ENCODE results near the gene CENPU.

CENPU gene

DNA sequence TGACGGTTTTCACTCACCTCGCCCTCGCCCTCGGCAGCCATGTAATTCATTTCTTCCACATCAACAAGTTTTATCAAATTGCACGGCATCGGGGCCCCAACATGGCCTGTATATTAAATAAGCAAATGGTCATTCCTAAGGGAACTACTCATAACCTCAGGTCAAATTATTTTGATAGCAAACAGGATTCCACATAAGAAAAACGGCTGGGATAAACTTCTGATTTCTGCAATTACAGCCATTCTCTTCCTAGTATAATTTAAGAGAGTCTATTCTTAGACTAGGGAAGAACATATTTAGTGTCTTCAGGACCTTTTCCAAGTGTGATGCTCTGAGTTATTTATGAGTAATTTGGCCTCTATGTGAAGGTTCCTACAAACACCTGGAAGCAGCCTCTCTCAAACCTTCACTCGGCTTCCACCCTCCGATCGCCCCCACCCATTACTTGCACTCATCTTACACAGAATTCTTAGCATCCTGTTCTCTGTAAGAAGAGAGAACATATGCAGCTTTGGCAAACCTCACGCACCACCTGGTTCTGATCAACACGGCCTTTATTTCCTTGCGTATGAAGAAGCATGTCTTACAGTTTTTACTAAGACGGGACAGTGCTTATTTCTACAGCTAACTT lies 29.4 kb upstream of the CENPU start:
- POLR2A ChIA-PET, result no interaction called here
- Histone ChIP-seq H3K27ac (ENCODE audit: extremely low read depth, low read depth, low read length) (no peak overlapping the region), H3K4me3 (ENCODE audit: low read depth, low read length) (no peak overlapping the region), H3K4me1 (ENCODE audit: control insufficient read depth, insufficient read depth, low read length) (no peaks in the 10 kb centered on the region), H3K36me3 (ENCODE audit: control insufficient read depth in 2 of 2, insufficient read depth in 1 of 2, low read length in 2 of 2) (peaks cover 0 to 72% of the 10 kb centered on the region in 2 experiments; a peak in 2 of 3 replicates), H3K9me3 (ENCODE audit: control insufficient read depth, insufficient read depth, low read depth, low read length) (no peaks in the 10 kb centered on the region)
- no peak for TF ChIP-seq REPIN1 (tag by site-specific recombination; IDR thresholded peaks at IDR 0.05; ENCODE audit: low read depth)
- TF ChIP-seq ZNF341 (tag by site-specific recombination; IDR thresholded peaks at IDR 0.05; ENCODE audit: low read depth), result no peak
- no peak for TF ChIP-seq ZNF555 (tag by site-specific recombination; conservative IDR thresholded peaks at IDR 0.05)
- TF ChIP-seq, protein P1, sequence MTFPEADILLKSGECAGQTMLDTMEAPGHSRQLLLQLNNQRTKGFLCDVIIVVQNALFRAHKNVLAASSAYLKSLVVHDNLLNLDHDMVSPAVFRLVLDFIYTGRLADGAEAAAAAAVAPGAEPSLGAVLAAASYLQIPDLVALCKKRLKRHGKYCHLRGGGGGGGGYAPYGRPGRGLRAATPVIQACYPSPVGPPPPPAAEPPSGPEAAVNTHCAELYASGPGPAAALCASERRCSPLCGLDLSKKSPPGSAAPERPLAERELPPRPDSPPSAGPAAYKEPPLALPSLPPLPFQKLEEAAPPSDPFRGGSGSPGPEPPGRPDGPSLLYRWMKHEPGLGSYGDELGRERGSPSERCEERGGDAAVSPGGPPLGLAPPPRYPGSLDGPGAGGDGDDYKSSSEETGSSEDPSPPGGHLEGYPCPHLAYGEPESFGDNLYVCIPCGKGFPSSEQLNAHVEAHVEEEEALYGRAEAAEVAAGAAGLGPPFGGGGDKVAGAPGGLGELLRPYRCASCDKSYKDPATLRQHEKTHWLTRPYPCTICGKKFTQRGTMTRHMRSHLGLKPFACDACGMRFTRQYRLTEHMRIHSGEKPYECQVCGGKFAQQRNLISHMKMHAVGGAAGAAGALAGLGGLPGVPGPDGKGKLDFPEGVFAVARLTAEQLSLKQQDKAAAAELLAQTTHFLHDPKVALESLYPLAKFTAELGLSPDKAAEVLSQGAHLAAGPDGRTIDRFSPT (tag by site-specific recombination; IDR thresholded peaks at IDR 0.05), result no peak
- CTCF ChIA-PET, result no interaction called here

DNA sequence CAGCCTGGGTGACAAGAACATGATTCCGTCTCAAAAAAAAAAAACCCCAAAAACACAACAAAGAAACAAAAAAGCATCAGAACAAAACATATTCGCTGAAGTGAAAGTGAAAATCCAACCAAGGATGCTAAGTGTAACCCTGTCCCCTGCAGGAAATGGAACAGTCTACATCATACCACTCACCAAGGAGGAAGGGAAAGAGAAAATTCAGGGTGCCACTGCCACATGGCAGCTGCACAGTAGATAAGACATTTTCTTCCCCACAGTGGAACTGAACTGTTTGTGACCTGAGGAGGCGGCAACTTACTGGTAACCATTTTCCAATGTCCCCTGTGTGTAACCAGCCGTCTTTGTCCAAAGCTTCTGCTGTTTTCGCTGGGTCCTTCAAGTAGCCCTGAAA lies 28.2 kb upstream of the CENPU start:
- Histone ChIP-seq H3K4me1 (ENCODE audit: control insufficient read depth, insufficient read depth, low read length) (no peaks in the 10 kb centered on the region), H3K4me3 (ENCODE audit: low read depth, low read length) (no peak overlapping the region), H3K27ac (ENCODE audit: extremely low read depth, low read depth, low read length) (no peak overlapping the region), H3K9me3 (ENCODE audit: control insufficient read depth, insufficient read depth, low read depth, low read length) (no peaks in the 10 kb centered on the region), H3K36me3 (ENCODE audit: control insufficient read depth in 2 of 2, insufficient read depth in 1 of 2, low read length in 2 of 2) (peaks cover 0 to 68% of the 10 kb centered on the region in 2 experiments; a peak in 2 of 3 replicates)
- ChIA-PET POLR2A (no interaction called here), CTCF (no interaction called here)
- TF ChIP-seq SETDB1 (IDR thresholded peaks at IDR 0.05; ENCODE audit: insufficient read length, low read length), result no peak
- TF ChIP-seq, protein P2, sequence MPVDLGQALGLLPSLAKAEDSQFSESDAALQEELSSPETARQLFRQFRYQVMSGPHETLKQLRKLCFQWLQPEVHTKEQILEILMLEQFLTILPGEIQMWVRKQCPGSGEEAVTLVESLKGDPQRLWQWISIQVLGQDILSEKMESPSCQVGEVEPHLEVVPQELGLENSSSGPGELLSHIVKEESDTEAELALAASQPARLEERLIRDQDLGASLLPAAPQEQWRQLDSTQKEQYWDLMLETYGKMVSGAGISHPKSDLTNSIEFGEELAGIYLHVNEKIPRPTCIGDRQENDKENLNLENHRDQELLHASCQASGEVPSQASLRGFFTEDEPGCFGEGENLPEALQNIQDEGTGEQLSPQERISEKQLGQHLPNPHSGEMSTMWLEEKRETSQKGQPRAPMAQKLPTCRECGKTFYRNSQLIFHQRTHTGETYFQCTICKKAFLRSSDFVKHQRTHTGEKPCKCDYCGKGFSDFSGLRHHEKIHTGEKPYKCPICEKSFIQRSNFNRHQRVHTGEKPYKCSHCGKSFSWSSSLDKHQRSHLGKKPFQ (tag by site-specific recombination; IDR thresholded peaks at IDR 0.05), result no peak
- TF ChIP-seq OSR2 (tag by site-specific recombination; IDR thresholded peaks at IDR 0.05), result no peak
- TF ChIP-seq ZNF558 (tag by site-specific recombination; IDR thresholded peaks at IDR 0.05), result no peak
- no peak for TF ChIP-seq ZNF777 (tag by site-specific recombination; IDR thresholded peaks at IDR 0.05; ENCODE audit: borderline replicate concordance)
- no peak for TF ChIP-seq MEIS1 (CRISPR knock-in tag; IDR thresholded peaks at IDR 0.05; ENCODE audit: borderline replicate concordance)
- TF ChIP-seq ZFP69B (tag by site-specific recombination; IDR thresholded peaks at IDR 0.05), result no peak
- no peak for TF ChIP-seq ZNF366 (tag by site-specific recombination; conservative IDR thresholded peaks at IDR 0.05)
- no peak for TF ChIP-seq ZFP41 (tag by site-specific recombination; IDR thresholded peaks at IDR 0.05; ENCODE audit: borderline replicate concordance)
- TF ChIP-seq ZNF157 (tag by site-specific recombination; IDR thresholded peaks at IDR 0.05), result no peak
- TF ChIP-seq KLF8 (tag by site-specific recombination; IDR thresholded peaks at IDR 0.05), result no peak
- TF ChIP-seq, protein P3, sequence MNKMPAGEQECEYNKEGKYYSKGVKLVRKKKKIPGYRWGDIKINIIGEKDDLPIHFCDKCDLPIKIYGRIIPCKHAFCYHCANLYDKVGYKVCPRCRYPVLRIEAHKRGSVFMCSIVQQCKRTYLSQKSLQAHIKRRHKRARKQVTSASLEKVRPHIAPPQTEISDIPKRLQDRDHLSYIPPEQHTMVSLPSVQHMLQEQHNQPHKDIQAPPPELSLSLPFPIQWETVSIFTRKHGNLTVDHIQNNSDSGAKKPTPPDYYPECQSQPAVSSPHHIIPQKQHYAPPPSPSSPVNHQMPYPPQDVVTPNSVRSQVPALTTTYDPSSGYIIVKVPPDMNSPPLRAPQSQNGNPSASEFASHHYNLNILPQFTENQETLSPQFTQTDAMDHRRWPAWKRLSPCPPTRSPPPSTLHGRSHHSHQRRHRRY (tag by site-specific recombination; IDR thresholded peaks at IDR 0.05), result no peak
- TF ChIP-seq, protein P4, sequence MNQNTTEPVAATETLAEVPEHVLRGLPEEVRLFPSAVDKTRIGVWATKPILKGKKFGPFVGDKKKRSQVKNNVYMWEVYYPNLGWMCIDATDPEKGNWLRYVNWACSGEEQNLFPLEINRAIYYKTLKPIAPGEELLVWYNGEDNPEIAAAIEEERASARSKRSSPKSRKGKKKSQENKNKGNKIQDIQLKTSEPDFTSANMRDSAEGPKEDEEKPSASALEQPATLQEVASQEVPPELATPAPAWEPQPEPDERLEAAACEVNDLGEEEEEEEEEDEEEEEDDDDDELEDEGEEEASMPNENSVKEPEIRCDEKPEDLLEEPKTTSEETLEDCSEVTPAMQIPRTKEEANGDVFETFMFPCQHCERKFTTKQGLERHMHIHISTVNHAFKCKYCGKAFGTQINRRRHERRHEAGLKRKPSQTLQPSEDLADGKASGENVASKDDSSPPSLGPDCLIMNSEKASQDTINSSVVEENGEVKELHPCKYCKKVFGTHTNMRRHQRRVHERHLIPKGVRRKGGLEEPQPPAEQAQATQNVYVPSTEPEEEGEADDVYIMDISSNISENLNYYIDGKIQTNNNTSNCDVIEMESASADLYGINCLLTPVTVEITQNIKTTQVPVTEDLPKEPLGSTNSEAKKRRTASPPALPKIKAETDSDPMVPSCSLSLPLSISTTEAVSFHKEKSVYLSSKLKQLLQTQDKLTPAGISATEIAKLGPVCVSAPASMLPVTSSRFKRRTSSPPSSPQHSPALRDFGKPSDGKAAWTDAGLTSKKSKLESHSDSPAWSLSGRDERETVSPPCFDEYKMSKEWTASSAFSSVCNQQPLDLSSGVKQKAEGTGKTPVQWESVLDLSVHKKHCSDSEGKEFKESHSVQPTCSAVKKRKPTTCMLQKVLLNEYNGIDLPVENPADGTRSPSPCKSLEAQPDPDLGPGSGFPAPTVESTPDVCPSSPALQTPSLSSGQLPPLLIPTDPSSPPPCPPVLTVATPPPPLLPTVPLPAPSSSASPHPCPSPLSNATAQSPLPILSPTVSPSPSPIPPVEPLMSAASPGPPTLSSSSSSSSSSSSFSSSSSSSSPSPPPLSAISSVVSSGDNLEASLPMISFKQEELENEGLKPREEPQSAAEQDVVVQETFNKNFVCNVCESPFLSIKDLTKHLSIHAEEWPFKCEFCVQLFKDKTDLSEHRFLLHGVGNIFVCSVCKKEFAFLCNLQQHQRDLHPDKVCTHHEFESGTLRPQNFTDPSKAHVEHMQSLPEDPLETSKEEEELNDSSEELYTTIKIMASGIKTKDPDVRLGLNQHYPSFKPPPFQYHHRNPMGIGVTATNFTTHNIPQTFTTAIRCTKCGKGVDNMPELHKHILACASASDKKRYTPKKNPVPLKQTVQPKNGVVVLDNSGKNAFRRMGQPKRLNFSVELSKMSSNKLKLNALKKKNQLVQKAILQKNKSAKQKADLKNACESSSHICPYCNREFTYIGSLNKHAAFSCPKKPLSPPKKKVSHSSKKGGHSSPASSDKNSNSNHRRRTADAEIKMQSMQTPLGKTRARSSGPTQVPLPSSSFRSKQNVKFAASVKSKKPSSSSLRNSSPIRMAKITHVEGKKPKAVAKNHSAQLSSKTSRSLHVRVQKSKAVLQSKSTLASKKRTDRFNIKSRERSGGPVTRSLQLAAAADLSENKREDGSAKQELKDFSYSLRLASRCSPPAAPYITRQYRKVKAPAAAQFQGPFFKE (tag by site-specific recombination; IDR thresholded peaks at IDR 0.05; ENCODE audit: borderline replicate concordance), result no peak
- TF ChIP-seq ZNF549 (tag by site-specific recombination; IDR thresholded peaks at IDR 0.05), result no peak
- no peak for TF ChIP-seq ZNF248 (tag by site-specific recombination; IDR thresholded peaks at IDR 0.05)
- no peak for TF ChIP-seq ZNF623 (tag by site-specific recombination; IDR thresholded peaks at IDR 0.05)
- TF ChIP-seq, protein P5, sequence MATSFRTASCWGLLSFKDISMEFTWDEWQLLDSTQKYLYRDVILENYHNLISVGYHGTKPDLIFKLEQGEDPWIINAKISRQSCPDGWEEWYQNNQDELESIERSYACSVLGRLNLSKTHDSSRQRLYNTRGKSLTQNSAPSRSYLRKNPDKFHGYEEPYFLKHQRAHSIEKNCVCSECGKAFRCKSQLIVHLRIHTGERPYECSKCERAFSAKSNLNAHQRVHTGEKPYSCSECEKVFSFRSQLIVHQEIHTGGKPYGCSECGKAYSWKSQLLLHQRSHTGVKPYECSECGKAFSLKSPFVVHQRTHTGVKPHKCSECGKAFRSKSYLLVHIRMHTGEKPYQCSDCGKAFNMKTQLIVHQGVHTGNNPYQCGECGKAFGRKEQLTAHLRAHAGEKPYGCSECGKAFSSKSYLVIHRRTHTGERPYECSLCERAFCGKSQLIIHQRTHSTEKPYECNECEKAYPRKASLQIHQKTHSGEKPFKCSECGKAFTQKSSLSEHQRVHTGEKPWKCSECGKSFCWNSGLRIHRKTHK (tag by site-specific recombination; IDR thresholded peaks at IDR 0.05), result no peak

Measured in HEK293 (cell line).